Body of pancreas (tissue), 4 donors: Measurements from ENCODE around the gene RPH3AL. TPM values are rescaled to one million over a fixed set of nuclear protein-coding genes. Genes with fewer than 3 reads are reported as not detected.
A peak's percentile ranks its signal among the peaks of the same experiment; 100 is the strongest.
"Not testable (repeated sequence)": the region's sequence is repeated elsewhere in the genome, so short reads cannot be mapped to it uniquely, and the experiment has no call there.

Experiments
- ATAC-seq: fragments of 150-250 bp; one replicate; pipeline ENCODE4 v1.9.1; 2016
- DNase-seq, 4 donors: peaks; one replicate each; pipeline ENCODE4 v3.0.0-alpha.2; 2019
- H3K27ac ChIP-seq, 4 donors: fragments of 200-600 bp; sonication (generic); 1 replicate in 3 of 4; 2 replicates in 1 of 4; pipeline versions ENCODE4 v1.5.1 to v1.6.1; 2016 to 2019; ENCODE audit warnings: mild to moderate bottlenecking in 1 of 4, mixed read lengths in 1 of 4, moderate library complexity in 1 of 4
- H3K27me3 ChIP-seq, 2 donors: fragments of 200-600 bp; sonication (generic); one replicate each; pipeline ENCODE4 v1.6.0; 2016; ENCODE audit warnings: mild to moderate bottlenecking in 1 of 2
- H3K36me3 ChIP-seq, 2 donors: fragments of 200-600 bp; sonication (generic); replicated peaks in 1 of 2; 2 replicates each; pipeline ENCODE4 v1.5.1; 2016; ENCODE audit warnings: low read depth in 2 of 2; ENCODE audit not compliant: insufficient read depth in 1 of 2
- H3K4me1 ChIP-seq: fragments of 200-600 bp; sonication (generic); one replicate; pipeline ENCODE4 v1.6.0; 2016
- H3K4me3 ChIP-seq, 2 donors: fragments of 200-600 bp; sonication (generic); 1 replicate in 1 of 2; 2 replicates in 1 of 2; pipeline ENCODE4 v1.5.1; 2016 to 2019
- H3K9me3 ChIP-seq, 3 donors: fragments of 200-600 bp; sonication (generic); 1 replicate in 2 of 3; 2 replicates in 1 of 3; pipeline ENCODE4 v1.5.1; 2016
- POLR2A ChIP-seq, 3 donors: fragments of 450-650 bp; IDR thresholded peaks; one replicate each; pipeline ENCODE4 v1.6.1; 2016; ENCODE audit warnings: antibody characterized with exemption in 3 of 3, mild to moderate bottlenecking in 2 of 3
- WGBS, 2 donors: methylation state at CpG; one replicate each; pipeline ENCODE4 v1.1.5; 2017; 5-methylcytosine and 5-hydroxymethylcytosine counted together
- intact Hi-C: fragments of 100-400 bp; cut with DNase I; formaldehyde crosslinking; loops from one replicate; pipeline ENCODE4 v1.15.1; 2023
- total RNA-seq, 2 donors: library from RNA; depleted of rRNA; stranded (reverse); fragments of >200 nt; gene quantifications; one replicate each; pipeline ENCODE4 v1.1.0, GENCODE V29; 2016
- TF ChIP-seq, protein P1 (sequence below), 7 experiments: fragments of 450-650 bp in 4 of 7; fragments of 200-600 bp in 3 of 7; sonication (generic) in 3 of 7; IDR thresholded peaks; one replicate each; pipeline ENCODE4 v1.5.1; 2016 to 2019; ENCODE audit warnings: antibody characterized with exemption in 7 of 7

Gene RPH3AL
- total RNA-seq, 2 donors from 2014 or later: 77.1 to 89.5 TPM

- ATAC-seq (no peak), DNase-seq (peak in 1 of 4 donors; percentile 8)
- no peak overlapping the region for H3K27ac ChIP-seq
- no peak overlapping the region for H3K4me3 ChIP-seq
- 94% methylated on average over 3 to 8 of the region's 8 CpGs for WGBS, 2 donors
- TF ChIP-seq POLR2A (IDR thresholded peaks at IDR 0.05): no peak
- TF ChIP-seq, protein P1, sequence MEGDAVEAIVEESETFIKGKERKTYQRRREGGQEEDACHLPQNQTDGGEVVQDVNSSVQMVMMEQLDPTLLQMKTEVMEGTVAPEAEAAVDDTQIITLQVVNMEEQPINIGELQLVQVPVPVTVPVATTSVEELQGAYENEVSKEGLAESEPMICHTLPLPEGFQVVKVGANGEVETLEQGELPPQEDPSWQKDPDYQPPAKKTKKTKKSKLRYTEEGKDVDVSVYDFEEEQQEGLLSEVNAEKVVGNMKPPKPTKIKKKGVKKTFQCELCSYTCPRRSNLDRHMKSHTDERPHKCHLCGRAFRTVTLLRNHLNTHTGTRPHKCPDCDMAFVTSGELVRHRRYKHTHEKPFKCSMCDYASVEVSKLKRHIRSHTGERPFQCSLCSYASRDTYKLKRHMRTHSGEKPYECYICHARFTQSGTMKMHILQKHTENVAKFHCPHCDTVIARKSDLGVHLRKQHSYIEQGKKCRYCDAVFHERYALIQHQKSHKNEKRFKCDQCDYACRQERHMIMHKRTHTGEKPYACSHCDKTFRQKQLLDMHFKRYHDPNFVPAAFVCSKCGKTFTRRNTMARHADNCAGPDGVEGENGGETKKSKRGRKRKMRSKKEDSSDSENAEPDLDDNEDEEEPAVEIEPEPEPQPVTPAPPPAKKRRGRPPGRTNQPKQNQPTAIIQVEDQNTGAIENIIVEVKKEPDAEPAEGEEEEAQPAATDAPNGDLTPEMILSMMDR (IDR thresholded peaks at IDR 0.05): no peak
- no peaks in the 10 kb centered on the region for H3K9me3 ChIP-seq
- H3K4me1 ChIP-seq: no peaks in the 10 kb centered on the region
- no peaks in the 10 kb centered on the region for H3K27me3 ChIP-seq
- peaks cover 0 to 2% of the 10 kb centered on the region in 2 donors for H3K36me3 ChIP-seq
- intact Hi-C loops: no loop called here
Observed at GRCh38 chr17:208429-208828, 144.2 kb downstream of the RPH3AL start.

DNA sequence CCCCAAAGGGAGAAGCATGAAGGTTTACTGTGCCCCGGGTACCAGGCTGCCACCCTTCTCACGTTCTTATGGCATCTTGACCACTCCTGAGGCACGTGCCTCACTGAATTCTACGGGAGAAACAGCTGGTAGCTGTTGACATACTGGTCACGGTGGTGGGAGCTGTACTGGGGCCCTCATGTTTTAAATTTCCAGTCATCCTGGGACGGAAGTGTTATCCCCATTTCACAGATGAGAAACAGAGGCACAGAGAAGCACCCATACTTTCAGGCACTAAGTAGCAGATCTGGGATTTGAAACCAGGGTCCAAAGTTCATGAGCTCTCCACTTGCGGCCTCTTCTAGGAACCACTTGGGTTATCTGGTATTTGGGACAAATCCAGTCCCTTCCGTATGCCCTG lies 144.8 kb downstream of the RPH3AL start:
- Histone ChIP-seq H3K27ac (no peak overlapping the region), H3K4me3 (no peak overlapping the region), H3K9me3 (no peaks in the 10 kb centered on the region), H3K4me1 (no peaks in the 10 kb centered on the region), H3K27me3 (no peaks in the 10 kb centered on the region), H3K36me3 (peaks cover 0 to 2% of the 10 kb centered on the region in 2 donors)
- ATAC-seq: no peak
- 90 to 93% methylated on average over 5 to 7 of the region's 8 CpGs for WGBS, 2 donors
- TF ChIP-seq, protein P1 (IDR thresholded peaks at IDR 0.05): no peak
- no peak for DNase-seq
- intact Hi-C loops: no loop called here

GRCh38 chr17:206941-207560 lies 145.6 kb downstream of the RPH3AL start:
- intact Hi-C loops: no loop called here
- Histone ChIP-seq H3K9me3 (no peaks in the 10 kb centered on the region), H3K4me1 (no peaks in the 10 kb centered on the region), H3K36me3 (peaks cover 0 to 2% of the 10 kb centered on the region in 2 donors), H3K4me3 (no peak overlapping the region), H3K27me3 (no peaks in the 10 kb centered on the region), H3K27ac (no peak overlapping the region)
- DNase-seq: peak in 1 of 4 donors; percentile 9
- no peak for ATAC-seq
- WGBS, 2 donors: 78 to 95% methylated on average over 32 to 37 of the region's 37 CpGs
- no peak for TF ChIP-seq POLR2A (IDR thresholded peaks at IDR 0.05)
- TF ChIP-seq, protein P1 (IDR thresholded peaks at IDR 0.05): no peak

DNA sequence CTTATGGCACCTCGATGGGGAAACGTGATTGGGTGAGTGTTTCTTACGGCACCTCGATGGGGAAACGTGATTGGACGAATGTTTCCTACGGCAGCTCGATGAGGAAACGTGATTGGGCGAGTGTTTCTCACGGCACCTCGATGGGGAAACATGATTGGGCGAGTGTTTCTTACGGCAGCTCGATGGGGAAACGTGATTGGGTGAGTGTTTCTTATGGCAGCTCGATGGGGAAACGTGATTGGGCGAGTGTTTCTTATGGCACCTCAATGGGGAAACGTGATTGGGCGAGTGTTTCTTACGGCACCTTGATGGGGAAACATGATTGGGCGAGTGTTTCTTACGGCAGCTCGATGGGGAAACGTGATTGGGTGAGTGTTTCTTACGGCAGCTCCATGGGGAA lies 146.1 kb downstream of the RPH3AL start:
- intact Hi-C loops, H3K36me3 ChIP-seq, H3K27me3 ChIP-seq, H3K4me3 ChIP-seq, H3K9me3 ChIP-seq, ATAC-seq, DNase-seq, H3K27ac ChIP-seq, H3K4me1 ChIP-seq: not testable (repeated sequence)
- 91 to 92% methylated on average over 27 of the region's 27 CpGs for WGBS, 2 donors

GRCh38 chr17:205817-206216 lies 146.8 kb downstream of the RPH3AL start:
- no peak overlapping the region for H3K4me3 ChIP-seq
- peaks cover 3% of the 10 kb centered on the region for H3K4me1 ChIP-seq
- intact Hi-C loops: no loop called here
- H3K36me3 ChIP-seq: peaks cover 0 to 2% of the 10 kb centered on the region in 2 donors
- WGBS, 2 donors: 87 to 95% methylated on average over 4 to 6 of the region's 6 CpGs
- no peak overlapping the region for H3K27ac ChIP-seq
- no peaks in the 10 kb centered on the region for H3K27me3 ChIP-seq
- H3K9me3 ChIP-seq: no peaks in the 10 kb centered on the region
- DNase-seq (no peak), ATAC-seq (no peak)
- TF ChIP-seq, protein P1 (IDR thresholded peaks at IDR 0.05): no peak
- TF ChIP-seq POLR2A (IDR thresholded peaks at IDR 0.05): no peak
